HEK293 (cell line): ENCODE data around the gene FBXW2.

Source experiments
- TF ChIP-seq, protein P1 (sequence below): fragments of 450-650 bp; formaldehyde crosslinking; IDR thresholded peaks from 2 replicates; pipeline ENCODE4 v1.5.1; 2016; ENCODE audit warnings: missing biosample characterization, missing genetic modification characterization
- TF ChIP-seq, protein P2 (sequence below): fragments of 450-650 bp; formaldehyde crosslinking; IDR thresholded peaks from 2 replicates; pipeline ENCODE4 v1.5.1; 2016; ENCODE audit warnings: missing biosample characterization, missing genetic modification characterization

DNA sequence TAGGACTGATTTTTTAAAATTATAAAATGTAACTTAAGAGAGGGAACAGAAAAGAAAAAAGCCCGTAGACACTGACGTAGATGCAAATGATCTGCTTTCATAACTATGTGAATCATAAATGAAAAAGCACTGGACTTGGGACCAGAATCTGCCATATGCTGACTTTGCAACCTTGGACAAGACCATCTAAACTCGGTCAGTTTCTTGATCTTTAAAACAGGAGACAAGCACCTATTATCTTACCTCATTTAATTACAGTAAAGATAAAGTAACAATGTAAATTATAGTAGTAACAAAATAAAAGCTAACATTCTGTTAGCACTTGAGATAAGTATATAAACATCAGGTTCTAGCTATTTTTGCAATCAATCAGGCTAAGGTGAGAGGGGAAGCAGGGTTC is 20.0 kb downstream of the FBXW2 start:
- TF ChIP-seq, protein P1, sequence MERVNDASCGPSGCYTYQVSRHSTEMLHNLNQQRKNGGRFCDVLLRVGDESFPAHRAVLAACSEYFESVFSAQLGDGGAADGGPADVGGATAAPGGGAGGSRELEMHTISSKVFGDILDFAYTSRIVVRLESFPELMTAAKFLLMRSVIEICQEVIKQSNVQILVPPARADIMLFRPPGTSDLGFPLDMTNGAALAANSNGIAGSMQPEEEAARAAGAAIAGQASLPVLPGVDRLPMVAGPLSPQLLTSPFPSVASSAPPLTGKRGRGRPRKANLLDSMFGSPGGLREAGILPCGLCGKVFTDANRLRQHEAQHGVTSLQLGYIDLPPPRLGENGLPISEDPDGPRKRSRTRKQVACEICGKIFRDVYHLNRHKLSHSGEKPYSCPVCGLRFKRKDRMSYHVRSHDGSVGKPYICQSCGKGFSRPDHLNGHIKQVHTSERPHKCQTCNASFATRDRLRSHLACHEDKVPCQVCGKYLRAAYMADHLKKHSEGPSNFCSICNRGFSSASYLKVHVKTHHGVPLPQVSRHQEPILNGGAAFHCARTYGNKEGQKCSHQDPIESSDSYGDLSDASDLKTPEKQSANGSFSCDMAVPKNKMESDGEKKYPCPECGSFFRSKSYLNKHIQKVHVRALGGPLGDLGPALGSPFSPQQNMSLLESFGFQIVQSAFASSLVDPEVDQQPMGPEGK (tag by site-specific recombination): no peak
- TF ChIP-seq, protein P2, sequence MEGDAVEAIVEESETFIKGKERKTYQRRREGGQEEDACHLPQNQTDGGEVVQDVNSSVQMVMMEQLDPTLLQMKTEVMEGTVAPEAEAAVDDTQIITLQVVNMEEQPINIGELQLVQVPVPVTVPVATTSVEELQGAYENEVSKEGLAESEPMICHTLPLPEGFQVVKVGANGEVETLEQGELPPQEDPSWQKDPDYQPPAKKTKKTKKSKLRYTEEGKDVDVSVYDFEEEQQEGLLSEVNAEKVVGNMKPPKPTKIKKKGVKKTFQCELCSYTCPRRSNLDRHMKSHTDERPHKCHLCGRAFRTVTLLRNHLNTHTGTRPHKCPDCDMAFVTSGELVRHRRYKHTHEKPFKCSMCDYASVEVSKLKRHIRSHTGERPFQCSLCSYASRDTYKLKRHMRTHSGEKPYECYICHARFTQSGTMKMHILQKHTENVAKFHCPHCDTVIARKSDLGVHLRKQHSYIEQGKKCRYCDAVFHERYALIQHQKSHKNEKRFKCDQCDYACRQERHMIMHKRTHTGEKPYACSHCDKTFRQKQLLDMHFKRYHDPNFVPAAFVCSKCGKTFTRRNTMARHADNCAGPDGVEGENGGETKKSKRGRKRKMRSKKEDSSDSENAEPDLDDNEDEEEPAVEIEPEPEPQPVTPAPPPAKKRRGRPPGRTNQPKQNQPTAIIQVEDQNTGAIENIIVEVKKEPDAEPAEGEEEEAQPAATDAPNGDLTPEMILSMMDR (tag by site-specific recombination): no peak
